Right renal cortex interstitium (tissue), 3 donors: ENCODE data around the gene SRSF7. TPM values are rescaled to one million over a fixed set of nuclear protein-coding genes. Genes with fewer than 3 reads are reported as not detected.
"Not testable (repeated sequence)": the region's sequence is repeated elsewhere in the genome, so short reads cannot be mapped to it uniquely, and the experiment has no call there.

Source experiments
- DNase-seq, 3 donors: peaks; one replicate each; pipeline ENCODE4 v3.0.0-alpha.2; 2013; ENCODE audit warnings: low read depth in 3 of 3, low spot score in 2 of 3
- polyA plus RNA-seq, 3 donors: library from polyadenylated mRNA; unstranded; fragments of 120-200 nt; gene quantifications; one replicate each; pipeline ENCODE4 v1.2.1, GENCODE V29; 2013; ENCODE audit not compliant: insufficient read length in 3 of 3

The SRSF7 gene
- polyA plus RNA-seq, 3 donors = 265 to 283 (median 267) TPM

DNA sequence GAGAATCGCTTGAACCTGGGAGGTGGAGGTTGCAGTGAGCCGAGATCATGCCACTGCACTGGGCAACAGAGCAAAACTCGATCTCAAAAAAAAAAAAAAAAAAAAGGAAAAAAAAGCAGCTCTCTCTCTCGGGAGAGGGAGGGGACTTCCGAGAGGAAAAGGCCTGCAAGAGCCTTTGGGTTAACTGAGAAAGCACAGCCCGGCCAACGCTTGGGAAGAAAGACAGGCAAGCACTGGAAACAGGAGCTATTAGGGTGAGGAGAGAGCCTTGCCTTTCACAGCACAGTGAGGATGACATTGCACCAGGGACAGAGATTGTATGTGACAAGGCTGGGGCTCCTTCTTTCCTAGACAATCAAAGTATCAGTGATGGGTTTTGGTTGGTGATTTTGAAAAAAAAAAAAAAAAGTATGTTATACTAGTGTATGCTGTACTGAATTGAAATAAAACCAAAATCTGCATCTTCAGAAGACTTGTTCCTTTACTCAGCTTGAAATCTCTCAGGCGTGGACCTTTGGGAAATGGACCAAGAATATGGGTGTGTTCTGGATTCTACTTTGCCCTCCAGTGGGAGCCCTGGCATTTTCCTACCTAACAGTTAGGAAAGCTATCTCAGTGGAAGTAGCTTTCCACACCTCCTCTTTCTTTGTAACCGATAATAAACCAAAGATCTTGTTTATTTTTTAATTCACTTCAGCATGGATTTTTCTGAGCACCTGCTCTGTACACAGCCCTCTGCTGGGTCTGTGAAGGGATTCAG is 16.7 kb downstream of the SRSF7 start:
- DNase-seq = no peak

GRCh38 chr2:38733300-38733971 is 17.7 kb downstream of the SRSF7 start:
- DNase-seq = no peak

- no peak for DNase-seq
These were observed 19.4 kb downstream of the SRSF7 start for GRCh38 chr2:38731684-38732221.

DNA sequence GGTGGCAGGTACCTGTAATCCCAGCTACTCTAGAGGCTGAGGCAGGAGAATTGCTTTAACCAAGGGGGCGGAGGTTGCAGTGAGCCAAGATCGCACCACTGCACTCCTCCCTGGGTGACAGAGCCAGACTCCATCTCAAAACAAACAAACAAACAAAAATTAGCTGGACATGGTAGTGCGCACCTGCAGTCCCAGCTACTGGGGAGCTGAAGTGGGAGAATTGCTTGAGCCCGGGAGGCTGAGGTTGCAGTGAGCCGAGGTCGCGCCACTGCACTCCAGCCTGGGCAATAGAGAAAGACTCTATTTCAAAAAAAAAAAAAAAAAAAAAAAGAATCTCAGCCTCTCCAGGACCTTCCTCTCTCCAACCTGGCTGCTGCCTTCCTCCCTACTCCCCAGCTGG is 20.1 kb downstream of the SRSF7 start:
- DNase-seq = no peak

GRCh38 chr2:38728694-38729093 is 22.5 kb downstream of the SRSF7 start:
- DNase-seq = no peak

DNA sequence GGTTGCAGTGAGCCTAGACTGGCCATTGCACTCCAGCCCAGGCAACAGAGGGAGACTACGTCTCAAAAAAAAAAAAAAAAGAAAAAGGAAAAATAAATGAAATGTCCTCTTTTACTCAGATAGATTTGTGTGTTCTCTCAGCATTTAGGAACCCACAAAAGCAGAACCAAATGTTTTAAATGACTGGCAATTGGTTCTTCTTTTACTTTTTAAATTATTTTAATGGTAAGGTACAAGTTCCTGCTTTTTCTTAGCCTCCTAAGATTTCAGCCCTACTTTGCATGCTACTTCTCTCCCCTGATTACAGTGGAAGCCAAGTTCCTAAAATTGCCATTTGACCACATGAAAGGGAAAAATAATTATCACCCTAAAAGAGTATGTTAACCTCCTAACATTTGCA is 23.5 kb downstream of the SRSF7 start:
- no peak for DNase-seq

DNA sequence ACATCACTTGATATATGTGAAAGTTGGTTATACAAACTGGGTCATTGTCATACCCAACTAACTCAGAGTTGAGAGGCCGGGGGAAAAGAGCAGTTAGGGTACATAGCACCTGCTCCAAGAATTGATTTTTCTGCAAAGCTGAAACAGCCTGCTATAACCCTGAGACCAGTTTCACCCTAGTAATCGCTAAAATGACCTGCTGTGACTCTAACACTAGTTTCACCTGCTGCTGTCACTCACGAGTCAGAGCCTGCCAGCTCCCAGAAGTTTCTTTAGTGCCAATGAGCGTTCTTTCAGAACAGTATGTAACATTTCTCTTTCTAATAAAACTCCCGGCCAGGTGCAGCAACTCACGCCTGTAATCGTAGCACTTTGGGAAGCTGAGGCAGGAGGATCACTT is 28.0 kb downstream of the SRSF7 start:
- no peak for DNase-seq

DNA sequence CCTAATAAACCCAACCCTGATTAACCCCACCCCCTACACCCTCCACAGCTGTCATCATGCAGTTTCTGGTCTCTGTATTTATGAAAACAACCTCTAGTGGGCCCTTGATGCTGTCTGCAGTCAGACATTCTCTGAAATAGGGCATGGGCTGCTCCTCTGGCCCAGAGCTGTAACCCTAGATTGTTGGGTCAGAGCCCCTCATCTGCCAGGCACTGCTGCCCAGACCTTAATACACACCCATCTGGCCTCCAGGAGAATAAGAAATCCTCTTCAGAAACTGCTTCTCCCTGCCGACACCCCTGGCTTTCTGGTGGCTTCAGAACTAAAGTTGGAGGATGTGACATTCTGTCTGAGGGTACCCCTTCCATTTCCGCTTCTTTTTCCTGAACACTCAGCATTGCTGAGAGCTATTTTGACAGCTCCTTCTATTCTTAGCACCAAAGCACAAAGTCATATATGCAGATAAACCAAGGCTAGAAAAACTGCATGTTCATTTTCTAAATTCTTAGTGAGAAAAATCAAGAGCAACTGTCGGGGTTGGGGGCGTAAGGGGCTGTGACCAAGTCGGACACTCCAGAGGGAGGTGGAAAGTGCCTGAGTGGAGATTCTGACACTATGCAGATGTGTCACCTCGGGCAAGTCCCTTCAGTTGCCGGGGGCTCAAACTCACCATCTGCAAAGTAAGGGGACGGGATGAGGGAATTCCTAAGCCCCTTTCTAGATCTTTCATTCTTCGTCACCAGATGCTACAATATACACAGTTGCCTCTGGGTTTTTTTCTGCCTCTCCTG is 28.7 kb downstream of the SRSF7 start:
- DNase-seq = no peak

- DNase-seq = no peak
These were observed 30.4 kb downstream of the SRSF7 start for GRCh38 chr2:38720613-38721241.

GRCh38 chr2:38719706-38720105 is 31.5 kb downstream of the SRSF7 start:
- DNase-seq = no peak

DNA sequence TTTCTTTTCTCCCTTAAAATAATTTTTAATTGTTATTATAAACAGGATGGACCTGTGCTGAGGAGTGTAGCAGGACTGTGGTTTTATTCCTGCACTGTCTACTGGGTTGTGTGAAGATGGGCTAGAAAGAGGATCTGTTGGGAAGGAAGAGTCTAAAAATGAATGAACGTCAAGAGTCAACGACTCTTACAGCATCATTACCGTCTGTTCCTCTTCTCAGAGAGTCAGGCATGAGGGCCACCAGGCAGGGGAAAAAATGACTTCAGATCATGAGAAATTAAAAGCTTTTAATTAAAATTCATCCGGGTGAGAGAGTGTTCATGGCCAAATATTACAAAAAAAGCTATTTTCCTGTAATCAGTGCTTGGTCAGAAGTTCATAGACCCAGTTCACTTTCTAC is 32.6 kb downstream of the SRSF7 start:
- DNase-seq = no peak

DNA sequence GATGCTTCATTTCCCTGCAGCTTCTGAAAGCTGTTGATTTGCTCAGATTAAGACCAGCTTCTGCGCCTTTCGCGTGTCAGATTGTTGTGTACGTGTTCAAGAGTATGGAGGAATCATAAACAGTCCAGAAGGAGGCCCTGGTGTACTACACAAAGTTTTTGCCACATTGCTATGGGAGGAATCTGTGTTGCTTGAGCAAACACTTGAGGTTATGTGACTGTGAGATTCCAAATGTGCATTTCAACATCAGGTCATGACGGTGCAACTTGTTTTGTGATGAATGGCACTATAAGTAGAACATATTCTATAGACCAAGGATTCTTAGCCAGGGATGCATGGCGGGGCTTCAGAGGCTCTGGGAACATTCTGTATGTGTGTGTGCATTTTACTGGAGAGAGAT is 35.0 kb downstream of the SRSF7 start:
- no peak for DNase-seq

GRCh38 chr2:38714941-38715340 is 36.2 kb downstream of the SRSF7 start:
- DNase-seq = not testable (repeated sequence)

GRCh38 chr2:38713338-38713737 is 37.8 kb downstream of the SRSF7 start:
- DNase-seq = no peak

DNA sequence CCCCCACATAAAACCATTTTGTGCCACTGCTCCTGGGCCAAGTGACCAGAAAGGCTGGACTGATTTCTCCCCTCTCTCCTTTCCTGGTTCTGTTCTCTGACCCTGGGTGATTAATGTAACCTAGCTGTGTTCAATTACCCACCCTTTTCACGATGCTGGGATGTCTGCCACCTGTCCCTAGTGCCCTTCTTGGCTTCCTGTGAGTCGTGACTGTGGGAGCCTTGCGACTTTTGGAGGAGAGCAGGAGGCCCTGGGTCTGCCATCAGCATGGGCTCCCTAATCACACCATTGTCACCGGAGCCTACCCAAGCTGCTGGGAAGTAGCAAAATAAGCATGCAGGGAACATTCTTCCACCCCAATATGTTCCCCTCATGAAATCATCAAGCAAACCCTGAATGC is 38.3 kb downstream of the SRSF7 start:
- no peak for DNase-seq

DNA sequence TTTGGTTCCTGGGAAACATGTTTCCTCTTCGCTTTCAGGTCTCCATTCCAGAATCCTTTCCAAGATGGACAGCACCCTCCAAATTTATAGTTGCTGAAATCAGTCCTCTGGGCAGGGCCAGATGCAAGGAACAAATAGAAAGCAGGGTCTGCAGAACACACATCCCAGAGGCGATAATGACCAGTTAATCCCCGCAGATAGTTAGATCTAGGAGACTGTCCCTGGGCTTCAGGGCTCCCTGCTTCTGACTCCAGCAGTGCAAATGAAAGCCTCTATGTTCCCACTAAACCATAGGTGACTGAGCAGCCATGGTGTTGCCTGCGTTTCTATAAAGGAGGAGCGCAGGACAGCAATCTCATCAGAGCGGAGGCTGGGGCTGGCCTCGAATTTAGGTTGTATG is 38.7 kb downstream of the SRSF7 start:
- no peak for DNase-seq

DNA sequence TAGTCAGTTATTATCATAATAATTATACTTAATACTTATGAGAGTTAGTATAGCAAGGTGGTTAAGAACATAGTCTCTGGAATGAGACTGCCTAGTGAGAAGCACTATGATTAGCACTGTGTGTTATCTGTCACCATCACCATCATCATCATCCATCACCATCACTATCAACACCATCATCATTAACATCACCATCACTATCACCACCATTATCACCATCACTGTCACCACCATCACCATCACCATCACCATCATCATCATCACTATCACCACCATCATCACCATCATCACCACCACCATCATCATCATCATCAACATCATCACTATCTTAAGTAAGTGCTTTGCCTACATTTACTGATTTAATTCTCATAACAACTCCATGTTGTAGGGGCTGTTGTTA is 39.6 kb downstream of the SRSF7 start:
- no peak for DNase-seq

GRCh38 chr2:38709567-38710194 is 41.5 kb downstream of the SRSF7 start:
- no peak for DNase-seq

DNA sequence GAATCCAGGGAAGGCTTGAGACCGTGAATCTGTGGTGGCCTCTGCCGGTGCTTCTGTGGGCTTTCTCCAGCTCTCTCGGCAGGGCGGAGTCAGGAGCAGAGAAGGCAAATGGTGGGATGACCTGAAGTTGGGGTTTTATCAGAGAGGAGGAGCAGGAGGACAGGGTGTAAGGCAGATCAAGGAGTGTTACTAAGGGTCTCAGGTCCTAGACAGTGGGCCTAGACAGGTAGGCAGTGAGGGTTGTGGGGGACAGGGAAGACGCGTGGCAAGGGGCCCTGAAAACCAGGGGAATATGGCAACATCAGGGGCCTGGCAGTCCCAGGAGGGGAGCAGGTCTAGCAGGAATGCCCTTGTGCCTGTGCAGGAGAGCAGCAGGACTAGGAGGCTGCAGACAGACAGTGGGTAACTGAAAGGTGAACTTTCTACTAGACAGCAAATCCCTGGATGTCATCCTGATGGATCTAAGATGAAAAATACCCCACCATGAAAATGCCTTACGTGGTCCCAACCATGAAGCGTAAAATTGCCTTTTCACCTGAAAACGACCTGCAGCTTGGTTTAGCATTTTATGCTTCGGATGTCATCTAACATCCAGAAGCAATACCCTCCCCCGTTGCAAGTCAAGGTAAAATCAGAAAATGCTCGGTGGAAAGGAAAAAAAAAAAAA is 42.1 kb downstream of the SRSF7 start:
- no peak for DNase-seq

GRCh38 chr2:38708491-38708890 is 42.7 kb downstream of the SRSF7 start:
- not testable (repeated sequence) for DNase-seq
